HEK293 (cell line): Measurements from ENCODE around the gene PHGDH.
A peak's percentile ranks its signal among the peaks of the same experiment; 100 is the strongest.

Experiments used
- CTCF ChIA-PET: fragments of 350-600 bp; formaldehyde crosslinking; extraction: SDS; loops from one replicate; lab custom pipeline; 2021; ENCODE audit warnings: antibody characterized with exemption; lab: Yijun Ruan, JAX
- POLR2A ChIA-PET: fragments of 300-600 bp; formaldehyde crosslinking; extraction: SDS; loops from one replicate; lab custom pipeline; 2020; ENCODE audit warnings: antibody characterized with exemption, inconsistent platforms; lab: Yijun Ruan, JAX
- H3K27ac ChIP-seq: fragments of 200-500 bp; sonication (Bioruptor generic); 2 replicates; pipeline ENCODE4 v1.5.1; 2014; ENCODE audit warnings: low read depth, low read length, control low read depth, inconsistent platforms; ENCODE audit errors: extremely low read depth
- H3K36me3 ChIP-seq, 2 experiments: fragments of 200-500 bp in 1 of 2; sonication (Bioruptor generic) in 1 of 2; 1 replicate in 1 of 2; 2 replicates in 1 of 2; pipeline ENCODE4 v1.5.1; 2014 to 2017; ENCODE audit warnings: inconsistent platforms in 2 of 2, low read length in 2 of 2; ENCODE audit not compliant: control insufficient read depth in 2 of 2, insufficient read depth in 1 of 2
- H3K4me1 ChIP-seq: fragments of 200-500 bp; sonication (Bioruptor generic); 2 replicates; pipeline ENCODE4 v1.5.1; 2014; ENCODE audit warnings: mild to moderate bottlenecking, low read length, inconsistent platforms; ENCODE audit not compliant: control insufficient read depth, insufficient read depth
- H3K4me3 ChIP-seq: 2 replicates; pipeline ENCODE4 v1.5.1; 2011; ENCODE audit warnings: low read depth, mild to moderate bottlenecking, control low read depth, low read length, moderate library complexity
- H3K9me3 ChIP-seq: fragments of 200-500 bp; sonication (Bioruptor generic); 2 replicates; pipeline ENCODE4 v1.5.1; 2014; ENCODE audit warnings: low read depth, low read length, inconsistent platforms; ENCODE audit not compliant: control insufficient read depth, insufficient read depth
- REPIN1 ChIP-seq: fragments of 450-650 bp; formaldehyde crosslinking; IDR thresholded peaks from 2 replicates; pipeline ENCODE4 v1.5.1; 2017; ENCODE audit warnings: missing biosample characterization, missing genetic modification characterization, low read depth
- SCRT2 ChIP-seq: fragments of 450-650 bp; formaldehyde crosslinking; IDR thresholded peaks from 2 replicates; pipeline ENCODE4 v1.5.1; 2016; ENCODE audit warnings: missing biosample characterization, missing genetic modification characterization
- SP7 ChIP-seq: fragments of 450-650 bp; formaldehyde crosslinking; IDR thresholded peaks from 2 replicates; pipeline ENCODE4 v1.5.1; 2016; ENCODE audit warnings: missing biosample characterization, missing genetic modification characterization
- ZBTB17 ChIP-seq: fragments of 450-650 bp; formaldehyde crosslinking; IDR thresholded peaks from 2 replicates; pipeline ENCODE4 v1.5.1; 2016; ENCODE audit warnings: missing biosample characterization, missing genetic modification characterization
- ZBTB48 ChIP-seq: fragments of 450-650 bp; formaldehyde crosslinking; IDR thresholded peaks from 2 replicates; pipeline ENCODE4 v1.5.1; 2016; ENCODE audit warnings: missing biosample characterization, missing genetic modification characterization
- ZEB2 ChIP-seq: fragments of 450-650 bp; formaldehyde crosslinking; IDR thresholded peaks from 2 replicates; pipeline ENCODE4 v1.5.1; 2016; ENCODE audit warnings: missing biosample characterization, missing genetic modification characterization
- ZFHX2 ChIP-seq: fragments of 450-650 bp; formaldehyde crosslinking; conservative IDR thresholded peaks from 2 replicates; pipeline ENCODE4 v1.5.1; 2016; ENCODE audit warnings: missing biosample characterization, missing genetic modification characterization
- ZFP37 ChIP-seq: fragments of 450-650 bp; formaldehyde crosslinking; IDR thresholded peaks from 2 replicates; pipeline ENCODE4 v1.5.1; 2016; ENCODE audit warnings: missing biosample characterization, missing genetic modification characterization
- ZNF214 ChIP-seq: fragments of 450-650 bp; formaldehyde crosslinking; IDR thresholded peaks from 2 replicates; pipeline ENCODE4 v1.5.1; 2017; ENCODE audit warnings: missing biosample characterization, mild to moderate bottlenecking, missing genetic modification characterization, borderline replicate concordance
- ZNF239 ChIP-seq: fragments of 450-650 bp; formaldehyde crosslinking; IDR thresholded peaks from 2 replicates; pipeline ENCODE4 v1.5.1; 2016; ENCODE audit warnings: missing biosample characterization, missing genetic modification characterization
- ZNF391 ChIP-seq: fragments of 450-650 bp; formaldehyde crosslinking; IDR thresholded peaks from 2 replicates; pipeline ENCODE4 v1.5.1; 2016; ENCODE audit warnings: low read depth, missing biosample characterization, missing genetic modification characterization, borderline replicate concordance
- ZNF426 ChIP-seq: fragments of 450-650 bp; formaldehyde crosslinking; IDR thresholded peaks from 2 replicates; pipeline ENCODE4 v1.5.1; 2017; ENCODE audit warnings: missing biosample characterization, missing genetic modification characterization, mild to moderate bottlenecking, inconsistent platforms, moderate library complexity
- ZNF530 ChIP-seq: fragments of 450-650 bp; formaldehyde crosslinking; IDR thresholded peaks from 2 replicates; pipeline ENCODE4 v1.5.1; 2016; ENCODE audit warnings: low read depth, missing biosample characterization, missing genetic modification characterization
- ZNF585B ChIP-seq: fragments of 450-650 bp; formaldehyde crosslinking; IDR thresholded peaks from 2 replicates; pipeline ENCODE4 v1.5.1; 2016; ENCODE audit warnings: missing biosample characterization, missing genetic modification characterization
- ZNF670 ChIP-seq: fragments of 450-650 bp; formaldehyde crosslinking; IDR thresholded peaks from 2 replicates; pipeline ENCODE4 v1.5.1; 2016; ENCODE audit warnings: missing biosample characterization, missing genetic modification characterization, low read depth
- ZNF76 ChIP-seq: fragments of 450-650 bp; formaldehyde crosslinking; IDR thresholded peaks from 2 replicates; pipeline ENCODE4; 2016; ENCODE audit warnings: low read depth, missing biosample characterization, missing genetic modification characterization, borderline replicate concordance
- ZNF768 ChIP-seq: fragments of 450-650 bp; formaldehyde crosslinking; IDR thresholded peaks from 2 replicates; pipeline ENCODE4 v1.5.1; 2018; ENCODE audit warnings: missing biosample characterization, mild to moderate bottlenecking, missing genetic modification characterization
- TF ChIP-seq, protein P1 (sequence below): fragments of 450-650 bp; formaldehyde crosslinking; IDR thresholded peaks from 2 replicates; pipeline ENCODE4 v1.5.1; 2016; ENCODE audit warnings: missing biosample characterization, missing genetic modification characterization, borderline replicate concordance
- TF ChIP-seq, protein P2 (sequence below): fragments of 450-650 bp; formaldehyde crosslinking; IDR thresholded peaks from 2 replicates; pipeline ENCODE4 v1.5.1; 2016; ENCODE audit warnings: missing biosample characterization, missing genetic modification characterization, borderline replicate concordance
- TF ChIP-seq, protein P3 (sequence below): fragments of 450-650 bp; formaldehyde crosslinking; IDR thresholded peaks from 2 replicates; pipeline ENCODE4 v1.5.1; 2016; ENCODE audit warnings: missing biosample characterization, missing genetic modification characterization

The PHGDH gene

DNA sequence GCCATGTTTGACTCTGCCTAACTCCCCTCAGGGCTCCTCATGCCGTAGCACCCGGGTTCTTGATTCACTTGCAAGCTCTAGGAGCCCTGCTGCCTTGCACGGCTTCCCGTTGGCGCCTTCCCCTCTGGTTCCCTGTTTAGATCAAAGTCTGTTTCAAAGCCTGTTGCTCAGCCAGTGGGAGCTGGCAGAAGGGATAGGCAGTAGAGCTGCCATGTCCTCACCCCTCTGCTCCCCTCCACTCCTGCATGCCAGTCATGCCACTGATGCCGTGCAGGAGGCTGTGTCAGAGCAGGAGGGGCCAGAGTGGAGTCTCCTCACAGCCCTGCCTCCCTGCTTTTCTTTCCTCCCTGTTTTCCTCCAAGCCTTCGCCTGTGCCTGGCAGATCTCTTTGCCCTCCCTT, 30.5 kb downstream of the PHGDH start:
- CTCF ChIA-PET: interaction anchor here (0.7 to 1.6 kb wide), 2 partner anchors 8 to 132 kb away, joined by 3 to 4 read pairs; no protein-coding TSS in a partner anchor

GRCh38 chr1:119742677-119743076, 30.9 kb downstream of the PHGDH start:
- no peak overlapping the region for H3K4me3 ChIP-seq
- TF ChIP-seq, protein P1, sequence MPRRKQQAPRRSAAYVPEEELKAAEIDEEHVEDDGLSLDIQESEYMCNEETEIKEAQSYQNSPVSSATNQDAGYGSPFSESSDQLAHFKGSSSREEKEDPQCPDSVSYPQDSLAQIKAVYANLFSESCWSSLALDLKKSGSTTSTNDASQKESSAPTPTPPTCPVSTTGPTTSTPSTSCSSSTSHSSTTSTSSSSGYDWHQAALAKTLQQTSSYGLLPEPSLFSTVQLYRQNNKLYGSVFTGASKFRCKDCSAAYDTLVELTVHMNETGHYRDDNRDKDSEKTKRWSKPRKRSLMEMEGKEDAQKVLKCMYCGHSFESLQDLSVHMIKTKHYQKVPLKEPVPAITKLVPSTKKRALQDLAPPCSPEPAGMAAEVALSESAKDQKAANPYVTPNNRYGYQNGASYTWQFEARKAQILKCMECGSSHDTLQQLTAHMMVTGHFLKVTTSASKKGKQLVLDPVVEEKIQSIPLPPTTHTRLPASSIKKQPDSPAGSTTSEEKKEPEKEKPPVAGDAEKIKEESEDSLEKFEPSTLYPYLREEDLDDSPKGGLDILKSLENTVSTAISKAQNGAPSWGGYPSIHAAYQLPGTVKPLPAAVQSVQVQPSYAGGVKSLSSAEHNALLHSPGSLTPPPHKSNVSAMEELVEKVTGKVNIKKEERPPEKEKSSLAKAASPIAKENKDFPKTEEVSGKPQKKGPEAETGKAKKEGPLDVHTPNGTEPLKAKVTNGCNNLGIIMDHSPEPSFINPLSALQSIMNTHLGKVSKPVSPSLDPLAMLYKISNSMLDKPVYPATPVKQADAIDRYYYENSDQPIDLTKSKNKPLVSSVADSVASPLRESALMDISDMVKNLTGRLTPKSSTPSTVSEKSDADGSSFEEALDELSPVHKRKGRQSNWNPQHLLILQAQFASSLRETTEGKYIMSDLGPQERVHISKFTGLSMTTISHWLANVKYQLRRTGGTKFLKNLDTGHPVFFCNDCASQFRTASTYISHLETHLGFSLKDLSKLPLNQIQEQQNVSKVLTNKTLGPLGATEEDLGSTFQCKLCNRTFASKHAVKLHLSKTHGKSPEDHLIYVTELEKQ: no peak
- TF ChIP-seq ZNF214 (no peak), ZNF239 (tag by site-specific recombination) (no peak), REPIN1 (tag by site-specific recombination) (no peak), ZNF670 (no peak), ZNF585B (tag by site-specific recombination) (no peak), ZEB2 (tag by site-specific recombination) (no peak), ZNF76 (no peak), SP7 (no peak), ZNF426 (tag by site-specific recombination) (no peak), ZFHX2 (no peak), ZNF530 (tag by site-specific recombination) (no peak), ZNF391 (tag by site-specific recombination) (no peak)
- TF ChIP-seq, protein P2, sequence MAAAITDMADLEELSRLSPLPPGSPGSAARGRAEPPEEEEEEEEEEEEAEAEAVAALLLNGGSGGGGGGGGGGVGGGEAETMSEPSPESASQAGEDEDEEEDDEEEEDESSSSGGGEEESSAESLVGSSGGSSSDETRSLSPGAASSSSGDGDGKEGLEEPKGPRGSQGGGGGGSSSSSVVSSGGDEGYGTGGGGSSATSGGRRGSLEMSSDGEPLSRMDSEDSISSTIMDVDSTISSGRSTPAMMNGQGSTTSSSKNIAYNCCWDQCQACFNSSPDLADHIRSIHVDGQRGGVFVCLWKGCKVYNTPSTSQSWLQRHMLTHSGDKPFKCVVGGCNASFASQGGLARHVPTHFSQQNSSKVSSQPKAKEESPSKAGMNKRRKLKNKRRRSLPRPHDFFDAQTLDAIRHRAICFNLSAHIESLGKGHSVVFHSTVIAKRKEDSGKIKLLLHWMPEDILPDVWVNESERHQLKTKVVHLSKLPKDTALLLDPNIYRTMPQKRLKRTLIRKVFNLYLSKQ (tag by site-specific recombination): no peak
- H3K36me3 ChIP-seq: peaks cover 0 to 63% of the 10 kb centered on the region in 2 experiments; a peak in 2 of 3 replicates
- ChIA-PET POLR2A (interaction anchor here (1.1 kb wide), 1 partner anchor 35 kb away, joined by 3 read pairs; no protein-coding TSS in a partner anchor), CTCF (interaction anchor here (1.6 to 2.8 kb wide), 4 partner anchors 8 to 66 kb away, joined by 3 to 22 read pairs (median 12); no protein-coding TSS in a partner anchor)
- no peaks in the 10 kb centered on the region for H3K4me1 ChIP-seq
- H3K9me3 ChIP-seq: no peaks in the 10 kb centered on the region
- no peak overlapping the region for H3K27ac ChIP-seq

More for the DNA sequence above, 30.5 kb downstream of the PHGDH start:
- H3K36me3 ChIP-seq: peaks cover 0 to 68% of the 10 kb centered on the region in 2 experiments; a peak in 2 of 3 replicates
- POLR2A ChIA-PET: interaction anchor here (0.6 kb wide), 1 partner anchor 141 kb away, joined by 3 read pairs; no protein-coding TSS in a partner anchor
- no peaks in the 10 kb centered on the region for H3K9me3 ChIP-seq
- no peak overlapping the region for H3K4me3 ChIP-seq
- no peak overlapping the region for H3K27ac ChIP-seq
- TF ChIP-seq ZNF768 (tag by site-specific recombination): no peak
- 0 out of 2 replicates have a peak, but pooled peaks have one; percentile 15 for TF ChIP-seq ZBTB17 (tag by site-specific recombination)
- H3K4me1 ChIP-seq: no peaks in the 10 kb centered on the region

DNA sequence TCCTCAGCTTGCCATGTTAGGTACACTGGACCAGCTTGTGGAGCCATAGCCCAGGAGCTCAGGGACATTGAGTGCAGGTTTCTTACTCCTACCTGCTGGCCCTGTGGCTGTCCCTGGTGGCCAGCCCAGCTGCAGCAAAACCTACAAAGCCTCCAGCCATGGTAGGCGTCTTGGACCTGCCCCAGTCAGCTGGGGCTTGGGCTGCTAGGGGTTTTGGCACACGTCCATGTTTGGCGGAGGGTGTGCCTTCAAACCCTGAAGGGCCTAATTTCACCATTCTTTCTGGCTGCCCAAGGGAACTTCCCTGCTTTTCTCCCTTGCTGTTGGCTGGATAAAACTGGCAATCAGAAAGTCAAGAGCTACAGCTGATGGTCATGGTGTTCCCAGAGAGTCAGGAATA, 31.6 kb downstream of the PHGDH start:
- Histone ChIP-seq H3K4me3 (no peak overlapping the region), H3K36me3 (peaks cover 0 to 57% of the 10 kb centered on the region in 2 experiments; a peak in 2 of 3 replicates), H3K9me3 (no peaks in the 10 kb centered on the region), H3K27ac (no peak overlapping the region), H3K4me1 (no peaks in the 10 kb centered on the region)
- POLR2A ChIA-PET: interaction anchor here (0.6 to 1.1 kb wide), 2 partner anchors 10 to 36 kb away, joined by 3 to 4 read pairs; no protein-coding TSS in a partner anchor
- CTCF ChIA-PET: interaction anchor here (0.6 to 2.8 kb wide), 23 partner anchors 9 to 371 kb away, joined by 3 to 22 read pairs (median 5); partner anchors contain the start of gene HMGCS2
- TF ChIP-seq, protein P3, sequence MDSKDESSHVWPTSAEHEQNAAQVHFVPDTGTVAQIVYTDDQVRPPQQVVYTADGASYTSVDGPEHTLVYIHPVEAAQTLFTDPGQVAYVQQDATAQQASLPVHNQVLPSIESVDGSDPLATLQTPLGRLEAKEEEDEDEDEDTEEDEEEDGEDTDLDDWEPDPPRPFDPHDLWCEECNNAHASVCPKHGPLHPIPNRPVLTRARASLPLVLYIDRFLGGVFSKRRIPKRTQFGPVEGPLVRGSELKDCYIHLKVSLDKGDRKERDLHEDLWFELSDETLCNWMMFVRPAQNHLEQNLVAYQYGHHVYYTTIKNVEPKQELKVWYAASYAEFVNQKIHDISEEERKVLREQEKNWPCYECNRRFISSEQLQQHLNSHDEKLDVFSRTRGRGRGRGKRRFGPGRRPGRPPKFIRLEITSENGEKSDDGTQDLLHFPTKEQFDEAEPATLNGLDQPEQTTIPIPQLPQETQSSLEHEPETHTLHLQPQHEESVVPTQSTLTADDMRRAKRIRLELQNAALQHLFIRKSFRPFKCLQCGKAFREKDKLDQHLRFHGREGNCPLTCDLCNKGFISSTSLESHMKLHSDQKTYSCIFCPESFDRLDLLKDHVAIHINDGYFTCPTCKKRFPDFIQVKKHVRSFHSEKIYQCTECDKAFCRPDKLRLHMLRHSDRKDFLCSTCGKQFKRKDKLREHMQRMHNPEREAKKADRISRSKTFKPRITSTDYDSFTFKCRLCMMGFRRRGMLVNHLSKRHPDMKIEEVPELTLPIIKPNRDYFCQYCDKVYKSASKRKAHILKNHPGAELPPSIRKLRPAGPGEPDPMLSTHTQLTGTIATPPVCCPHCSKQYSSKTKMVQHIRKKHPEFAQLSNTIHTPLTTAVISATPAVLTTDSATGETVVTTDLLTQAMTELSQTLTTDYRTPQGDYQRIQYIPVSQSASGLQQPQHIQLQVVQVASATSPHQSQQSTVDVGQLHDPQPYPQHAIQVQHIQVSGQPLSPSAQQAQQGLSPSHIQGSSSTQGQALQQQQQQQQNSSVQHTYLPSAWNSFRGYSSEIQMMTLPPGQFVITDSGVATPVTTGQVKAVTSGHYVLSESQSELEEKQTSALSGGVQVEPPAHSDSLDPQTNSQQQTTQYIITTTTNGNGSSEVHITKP (tag by site-specific recombination): 0 out of 2 replicates have a peak, but pooled peaks have one; percentile 12
- peak; percentile 38; the same call in 1 of the 2 replicates for TF ChIP-seq SCRT2 (tag by site-specific recombination)
- TF ChIP-seq ZBTB48 (tag by site-specific recombination): 0 out of 2 replicates have a peak, but pooled peaks have one; percentile 19
- TF ChIP-seq ZFP37 (tag by site-specific recombination): no peak
